NCI-H1930 (cell line): ENCODE data around the gene CYTH4.
A peak's percentile ranks its signal among the peaks of the same experiment; 100 is the strongest.
"Not testable (repeated sequence)": the region's sequence is repeated elsewhere in the genome, so short reads cannot be mapped to it uniquely, and the experiment has no call there.

Experiments used
- DNase-seq, 2 experiments: peaks; one replicate each; lab custom pipeline; 2025; lab: John Stamatoyannopoulos, UW

CYTH4 gene

DNA sequence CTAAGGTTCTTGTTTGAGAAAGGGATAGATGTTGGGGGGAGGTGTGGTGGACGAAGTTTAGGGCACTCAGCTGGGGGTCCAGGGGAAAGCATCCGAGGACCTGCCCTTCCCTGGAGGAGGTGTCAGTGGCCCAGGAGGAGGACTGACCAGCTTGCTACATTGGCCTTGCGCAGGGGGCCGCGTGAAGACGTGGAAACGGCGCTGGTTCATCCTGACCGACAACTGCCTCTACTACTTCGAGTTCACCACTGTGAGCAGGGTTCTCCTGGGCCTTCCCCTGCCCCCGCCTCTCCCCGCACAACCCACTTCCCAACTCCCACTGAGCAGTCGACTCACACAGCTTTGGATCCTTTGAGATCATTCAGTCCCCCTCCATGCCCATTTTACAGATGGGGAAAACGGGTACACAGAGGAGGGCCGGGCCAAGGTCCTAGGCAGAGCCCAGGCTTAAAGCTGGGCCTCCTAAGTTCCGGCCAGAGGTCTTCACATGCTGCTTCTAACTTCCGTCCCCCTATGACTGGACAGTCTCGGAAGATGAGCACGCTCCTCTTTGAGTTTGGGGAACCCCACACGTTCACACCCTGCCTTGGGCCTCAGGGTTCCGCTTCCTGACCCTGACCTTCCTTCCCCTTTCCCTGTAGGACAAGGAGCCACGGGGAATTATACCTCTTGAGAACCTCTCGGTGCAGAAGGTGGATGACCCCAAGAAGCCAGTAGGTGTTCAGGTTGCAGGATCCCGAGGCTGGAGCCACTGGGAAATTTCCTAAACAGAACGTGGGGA, 28.7 kb downstream of the CYTH4 start:
- no peak for DNase-seq

DNA sequence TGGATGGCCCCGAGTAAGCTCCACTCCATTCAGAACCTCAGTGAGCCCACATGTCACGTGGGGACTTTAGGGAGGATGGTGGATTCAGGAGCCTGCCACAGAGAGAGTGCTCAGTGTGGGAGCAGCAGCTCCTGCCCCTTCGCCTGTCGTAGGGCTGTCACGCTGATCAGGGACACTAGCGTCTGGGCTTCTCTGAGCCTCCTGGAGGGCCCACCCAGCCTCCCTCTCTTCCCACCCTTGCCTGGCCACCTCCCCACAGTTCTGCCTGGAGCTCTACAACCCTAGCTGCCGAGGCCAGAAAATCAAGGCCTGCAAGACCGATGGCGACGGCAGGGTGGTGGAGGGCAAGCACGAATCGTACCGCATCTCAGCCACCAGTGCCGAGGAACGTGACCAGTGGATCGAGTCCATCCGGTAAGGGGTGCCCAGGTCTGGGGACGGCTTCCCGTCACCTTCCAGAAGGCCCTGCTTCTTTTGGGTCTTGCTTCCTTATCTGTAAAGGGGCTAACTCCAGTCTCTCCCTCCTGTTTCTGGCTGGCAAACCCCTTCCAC, 29.5 kb downstream of the CYTH4 start:
- no peak for DNase-seq

DNA sequence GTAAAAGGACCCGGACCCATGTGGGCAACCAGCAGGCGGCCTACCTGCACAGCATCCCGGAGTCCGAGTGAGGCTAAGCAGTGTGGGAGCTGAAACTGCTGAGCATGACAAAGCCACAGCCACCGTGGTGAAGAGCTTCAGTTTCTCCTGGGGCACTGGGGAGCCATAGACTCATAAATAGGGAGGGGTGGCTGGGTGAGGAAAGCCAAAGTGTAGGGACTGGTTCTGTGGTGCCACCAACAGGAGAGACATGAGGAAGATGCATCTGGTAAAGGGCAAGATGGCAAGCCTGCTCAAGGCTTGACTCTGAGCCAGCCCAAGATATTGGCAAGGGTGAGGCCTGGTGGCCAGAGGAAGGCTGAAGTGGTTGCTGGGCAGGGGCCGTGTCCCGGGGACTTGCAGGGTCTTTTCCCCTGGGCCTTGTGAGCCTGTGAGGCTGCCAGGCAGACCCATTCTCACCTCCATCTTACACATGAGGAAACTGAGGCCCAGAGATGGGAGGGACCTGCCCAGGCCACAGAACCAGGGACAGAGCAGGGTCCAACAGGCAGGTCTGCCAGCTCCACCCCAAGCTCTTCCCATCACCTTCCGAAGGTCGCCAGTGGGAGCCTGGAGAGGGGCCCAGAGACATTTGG, 30.4 kb downstream of the CYTH4 start:
- DNase-seq, result no peak

DNA sequence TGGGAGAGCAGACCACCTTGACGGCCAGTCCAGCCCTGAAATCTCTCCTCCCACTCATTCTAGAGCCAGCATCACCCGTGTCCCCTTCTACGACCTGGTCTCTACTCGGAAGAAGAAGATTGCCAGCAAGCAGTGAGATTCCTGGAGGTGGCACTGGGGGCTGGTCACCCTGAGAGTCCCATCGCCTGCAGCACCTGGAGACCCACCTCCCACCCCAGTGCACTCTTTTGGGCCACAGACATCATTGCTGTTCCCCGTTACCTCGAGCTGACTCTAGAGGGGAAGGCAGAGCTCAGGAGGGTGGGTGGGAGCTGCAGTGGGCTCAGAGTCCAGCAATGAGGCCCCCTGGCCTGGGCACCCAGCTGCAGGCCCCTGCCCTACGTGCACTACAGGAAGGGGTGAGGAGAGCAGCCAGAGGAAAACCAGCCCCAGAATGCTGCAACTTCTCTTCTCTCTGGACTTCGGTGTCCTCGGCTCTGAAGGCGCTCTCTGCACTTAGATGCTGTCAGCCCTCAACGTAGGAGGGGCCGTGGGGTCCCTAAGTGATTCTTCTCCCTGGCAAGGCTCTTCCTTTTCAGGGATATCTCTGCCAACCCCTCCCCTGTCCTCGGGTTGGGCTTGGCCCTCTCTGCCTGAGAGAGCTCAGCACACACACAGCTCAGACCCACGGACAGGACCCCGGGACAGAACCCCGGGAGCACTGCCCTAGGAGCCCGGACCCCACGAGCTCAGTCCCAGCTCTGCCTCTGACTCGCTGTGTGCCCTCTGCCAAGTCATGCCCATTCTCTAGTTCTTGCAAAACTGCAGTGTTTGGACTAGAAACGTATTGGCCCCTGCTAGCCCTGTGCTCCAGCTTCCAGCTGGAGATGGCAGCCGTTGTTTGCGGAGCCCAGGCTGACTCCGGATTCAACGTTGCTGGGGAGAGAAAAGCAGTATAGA, 31.3 kb downstream of the CYTH4 start:
- DNase-seq, result no peak

DNA sequence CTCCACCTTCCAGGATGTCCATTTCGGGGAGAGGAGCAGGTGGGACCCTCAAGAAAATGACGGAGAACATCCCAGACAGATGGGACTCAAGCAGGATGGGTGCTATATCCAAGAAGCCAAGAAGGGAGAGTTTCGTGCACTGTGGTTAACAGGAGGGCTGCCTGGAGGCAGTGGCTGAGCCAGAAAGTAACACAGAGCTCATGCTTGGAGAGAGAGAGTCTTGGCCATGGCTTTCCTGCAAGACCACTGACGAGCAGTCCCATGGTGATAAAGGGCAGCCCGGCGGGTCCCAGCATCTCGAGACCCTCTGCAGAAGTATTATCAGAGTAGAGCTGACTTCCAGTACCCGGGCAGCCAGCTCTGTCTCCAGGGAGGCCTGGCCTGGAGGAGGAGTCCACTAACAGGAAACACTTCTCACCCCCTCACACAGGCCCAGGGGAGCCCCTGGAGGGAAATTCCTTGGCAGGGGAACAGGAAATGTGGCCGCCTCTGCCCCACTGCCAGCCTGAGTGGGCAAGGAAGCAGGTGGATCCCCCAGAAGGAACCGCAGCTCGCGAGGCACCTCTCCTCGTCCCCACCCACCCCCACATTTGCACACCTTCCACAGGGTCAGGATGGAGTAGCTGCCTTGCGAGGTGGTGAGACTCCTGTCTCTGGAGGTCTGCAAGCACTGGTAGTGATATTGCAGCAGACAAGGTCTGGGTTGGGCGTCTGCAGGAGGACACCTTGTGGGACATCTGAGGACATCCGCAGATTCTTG, 32.2 kb downstream of the CYTH4 start:
- DNase-seq, result no peak

DNA sequence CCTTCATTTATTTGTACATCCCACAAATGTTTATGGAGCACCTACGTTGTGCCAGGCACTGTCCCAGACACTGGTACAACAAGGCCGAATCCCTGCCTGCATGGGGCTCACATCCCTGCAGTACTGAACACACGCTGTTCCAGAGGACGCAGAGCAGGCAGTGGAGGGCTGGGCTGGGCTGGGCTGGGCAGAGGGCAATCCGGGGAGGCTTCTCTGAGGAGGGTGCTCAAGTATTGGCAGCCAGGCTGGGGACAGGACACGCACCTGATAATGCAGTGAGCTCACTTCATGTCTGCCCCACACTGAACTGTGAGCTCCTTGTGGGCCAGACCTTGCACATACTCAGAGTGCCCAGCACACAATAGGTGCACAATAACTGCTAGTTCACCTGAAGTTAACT, 34.1 kb downstream of the CYTH4 start:
- no peak for DNase-seq

DNA sequence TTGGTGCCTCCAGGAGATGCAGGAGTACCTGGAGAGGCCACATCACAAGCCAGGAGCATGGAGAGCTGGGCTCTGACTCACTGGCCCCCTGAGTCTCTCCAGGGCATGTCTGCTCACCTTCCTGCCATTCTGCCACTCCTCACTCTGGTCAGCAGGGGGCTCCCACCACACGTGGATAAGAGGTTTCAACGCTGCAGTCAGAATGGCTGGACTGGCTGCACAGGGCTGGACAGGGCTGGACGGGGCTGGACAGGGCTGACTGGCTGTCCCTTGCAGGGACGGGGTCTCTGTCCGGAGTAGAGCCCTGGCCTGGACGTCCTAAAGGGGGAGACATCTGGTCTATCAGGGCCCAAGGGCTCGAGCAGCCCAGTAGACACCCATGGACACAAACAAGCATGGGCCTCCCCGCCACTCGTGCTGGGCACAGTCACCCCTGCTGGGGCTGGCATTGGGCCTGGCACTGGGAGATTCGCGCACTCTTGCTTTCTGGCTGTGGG, 34.6 kb downstream of the CYTH4 start:
- peak; percentile 60 to 71 for DNase-seq

DNA sequence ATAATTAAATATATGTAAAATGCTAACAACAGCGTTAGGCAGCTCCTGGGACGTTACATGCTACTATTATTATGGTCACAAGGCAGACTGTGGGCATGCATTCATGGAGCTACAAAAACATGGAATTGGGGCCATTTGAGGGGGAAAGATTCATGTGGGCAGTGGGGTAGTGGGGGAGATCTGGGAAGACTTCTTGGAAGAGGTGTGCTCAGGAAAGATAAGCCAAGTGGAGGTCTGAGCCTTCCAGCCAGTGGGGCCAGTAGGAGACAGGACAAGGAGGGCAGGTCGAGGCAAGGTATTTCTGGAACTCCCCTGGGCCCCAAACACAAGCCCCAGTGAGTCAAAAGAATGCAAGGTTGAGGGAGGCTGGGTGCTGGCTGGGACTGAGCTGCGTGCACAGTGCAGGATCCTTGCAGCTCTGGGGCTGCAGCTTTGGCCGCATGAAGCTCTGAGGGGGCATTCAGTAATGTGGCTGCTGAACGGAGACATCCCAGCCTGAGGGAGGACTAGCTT, 35.4 kb downstream of the CYTH4 start:
- DNase-seq, result no peak

DNA sequence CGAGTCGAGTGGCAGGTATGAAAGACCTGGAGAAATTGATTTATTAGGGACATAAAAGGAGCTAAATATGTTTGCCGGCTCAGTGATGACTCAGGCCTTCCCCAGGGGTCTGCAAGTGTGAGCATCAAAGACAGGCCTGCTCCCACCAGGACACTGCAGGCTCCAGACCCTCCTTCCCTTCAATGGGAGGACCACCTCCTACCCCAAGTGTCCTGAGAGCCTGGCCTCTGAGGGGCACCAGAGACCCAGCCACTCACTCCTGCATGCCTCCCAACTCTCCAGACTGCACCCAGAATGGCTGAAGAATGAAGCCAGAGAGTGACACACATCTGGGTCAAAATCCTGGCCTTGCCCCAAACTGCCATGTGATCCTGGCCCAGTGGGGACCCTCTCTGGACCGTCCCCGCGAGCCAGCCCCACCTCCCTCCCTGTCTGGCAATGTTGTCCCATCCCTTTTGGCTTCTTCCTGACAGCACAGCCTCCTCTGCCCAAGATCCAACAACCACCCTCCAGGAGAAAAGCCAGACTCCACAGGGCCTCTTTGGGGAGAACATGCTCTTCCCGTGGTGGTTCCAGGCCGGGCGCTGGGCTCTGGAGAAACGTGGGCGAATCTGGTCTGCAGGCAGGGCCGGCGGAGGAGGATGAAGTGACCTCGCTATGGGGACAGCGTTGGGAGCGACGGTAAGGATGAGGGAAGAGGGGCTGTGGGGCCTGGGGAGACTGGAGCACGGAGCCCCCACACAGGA, 36.2 kb downstream of the CYTH4 start:
- DNase-seq, result no peak

DNA sequence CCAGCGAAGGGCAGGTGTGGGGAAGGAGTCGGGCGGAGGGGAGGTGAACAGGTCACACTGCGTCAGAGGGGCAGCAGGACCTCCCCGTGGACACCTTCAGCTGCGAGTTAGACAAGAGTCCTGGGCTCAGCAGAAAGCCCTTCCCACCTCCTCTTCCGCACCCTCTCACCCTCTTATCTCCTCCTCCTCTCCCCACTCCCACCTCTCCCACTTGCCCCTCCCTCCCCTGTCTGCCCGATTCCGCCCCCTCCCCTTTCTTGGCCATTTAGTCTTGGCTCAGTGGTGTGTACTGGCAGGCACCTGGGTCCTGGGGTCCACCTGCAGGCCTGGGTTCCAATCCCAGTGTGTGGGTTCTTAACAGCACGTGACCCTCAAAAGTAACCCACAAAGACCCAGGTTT, 37.2 kb downstream of the CYTH4 start:
- no peak for DNase-seq

DNA sequence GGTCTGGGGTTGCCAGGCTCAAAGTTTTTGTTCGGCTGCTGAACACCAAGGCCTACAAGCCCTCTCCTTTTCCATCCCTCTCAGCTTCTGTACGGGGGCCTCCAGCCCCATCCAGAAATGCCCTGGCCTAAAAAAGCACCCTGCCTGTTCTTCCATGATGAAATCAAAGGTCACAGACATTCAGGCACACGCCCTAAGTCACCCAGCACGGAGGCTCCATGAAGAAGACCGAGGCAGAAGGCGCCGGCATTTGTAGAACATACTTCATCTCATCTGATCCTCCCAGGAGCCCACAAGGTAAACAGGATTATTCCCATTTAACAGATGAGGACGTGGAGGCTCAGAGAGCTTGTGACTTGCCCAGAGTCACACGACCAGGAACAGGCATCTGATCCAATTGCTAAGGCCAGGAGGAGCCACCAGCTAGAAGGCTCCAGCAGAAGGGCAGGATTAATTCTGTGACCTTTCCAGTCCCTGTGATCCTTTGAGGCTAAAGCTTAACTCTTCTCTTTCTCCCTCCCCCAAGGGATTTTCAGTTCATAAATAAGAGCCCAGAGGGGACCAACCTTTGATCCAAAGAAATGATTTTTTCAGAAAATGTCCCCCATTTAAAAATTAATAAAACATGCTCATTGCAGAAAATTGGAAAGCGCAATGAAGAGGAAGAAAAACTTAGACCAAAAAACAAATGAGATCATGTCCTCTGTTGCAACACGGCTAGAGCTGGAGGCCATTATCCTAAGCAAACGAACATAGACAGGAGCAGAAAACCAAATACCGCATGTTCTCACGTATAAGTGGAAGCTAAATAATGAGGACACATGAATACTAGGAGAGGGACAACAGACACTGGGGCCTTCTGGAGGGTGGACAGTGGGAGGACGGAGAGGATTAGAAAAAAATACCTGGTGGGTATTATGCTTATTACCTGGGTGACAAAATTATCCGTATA, 38.7 kb downstream of the CYTH4 start:
- DNase-seq, result no peak

DNA sequence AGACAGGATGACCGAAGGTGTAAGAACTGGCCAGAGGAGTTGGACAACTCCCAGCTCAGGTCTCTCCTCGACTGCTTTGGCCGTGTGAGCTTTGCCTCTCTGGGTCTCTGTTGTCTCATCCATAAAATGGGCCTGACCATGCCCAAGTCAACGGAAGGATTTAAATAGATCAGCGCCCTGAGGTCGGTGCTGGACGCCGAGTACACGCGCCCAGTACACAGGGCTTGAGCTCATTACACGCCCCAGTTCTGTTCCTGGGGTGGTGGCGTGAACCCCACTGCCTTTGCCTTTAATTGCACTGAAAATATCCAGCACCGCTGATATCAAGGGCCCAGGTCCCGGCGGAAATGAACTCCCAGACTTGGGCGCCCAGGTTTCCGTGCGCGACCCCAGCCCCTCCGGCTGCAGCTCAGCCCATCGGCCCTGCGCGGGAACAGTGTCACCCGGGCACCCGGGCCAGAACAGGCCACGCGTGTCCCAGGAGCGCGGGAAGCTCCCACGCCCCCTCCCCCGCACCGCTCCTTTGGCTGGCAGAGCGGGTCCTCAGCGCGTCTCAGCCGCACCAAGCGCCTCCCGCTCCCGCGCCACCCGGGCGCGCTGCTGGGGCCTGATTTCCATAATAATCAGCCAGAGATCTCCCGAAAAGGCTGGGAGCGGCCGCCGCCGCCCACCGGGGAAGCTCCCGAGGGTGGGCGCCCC, 42.2 kb downstream of the CYTH4 start:
- no peak for DNase-seq

DNA sequence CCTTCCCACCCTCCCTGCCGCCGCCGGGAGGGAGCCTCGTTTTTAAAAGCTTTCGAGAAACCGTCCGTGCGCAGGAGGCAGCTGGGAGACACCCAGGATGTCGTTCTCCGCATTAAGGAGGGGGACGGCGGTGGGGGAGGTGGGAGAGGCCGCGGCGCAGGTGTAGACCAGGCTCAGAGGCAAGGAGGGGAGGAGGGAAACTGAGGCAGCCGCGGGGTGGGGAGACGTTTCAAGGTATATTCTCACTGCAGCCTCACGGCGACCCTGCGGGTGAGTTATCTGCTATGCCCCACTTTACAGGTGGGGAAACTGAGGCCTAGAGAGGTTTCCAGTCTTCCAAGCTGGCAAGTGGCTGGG, 42.7 kb downstream of the CYTH4 start:
- no peak for DNase-seq

DNA sequence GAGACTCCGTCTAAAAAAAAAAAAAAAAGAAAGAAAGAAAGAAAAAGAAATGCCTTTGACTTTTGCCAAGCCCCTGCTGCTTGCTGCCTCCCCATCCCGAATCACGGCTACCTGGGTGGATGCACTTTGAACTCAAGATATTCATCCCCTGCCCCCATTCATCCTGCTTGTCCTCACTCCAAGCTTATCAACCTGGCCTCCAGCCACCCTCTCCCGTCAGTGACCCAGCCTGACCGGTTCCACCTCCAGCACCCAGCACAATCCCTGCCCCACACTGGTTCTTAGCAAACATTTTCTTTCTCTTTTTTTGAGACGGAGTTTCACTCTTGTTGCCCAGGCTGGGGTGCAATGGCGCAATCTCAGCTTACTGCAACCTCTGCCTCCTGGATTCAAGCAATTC, 44.4 kb downstream of the CYTH4 start:
- no peak for DNase-seq

DNA sequence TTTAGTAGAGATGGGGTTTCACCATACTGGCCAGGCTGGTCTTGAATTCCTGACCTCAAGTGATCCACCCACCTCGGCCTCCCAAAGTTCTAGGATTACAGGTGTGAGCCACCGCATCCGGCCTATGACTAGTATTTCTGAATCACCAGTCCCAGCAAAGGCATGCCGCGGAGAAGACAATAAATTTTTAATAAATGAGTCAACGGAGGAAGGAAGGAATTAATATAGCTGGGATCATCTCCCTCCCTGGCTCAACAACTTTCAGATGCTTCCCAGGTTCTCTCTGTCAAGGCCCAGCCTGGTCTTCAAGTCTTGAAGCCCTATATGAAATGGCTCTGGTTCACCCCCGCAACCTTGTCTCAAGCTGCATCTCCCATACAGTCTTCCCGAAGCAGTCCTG, 45.7 kb downstream of the CYTH4 start:
- DNase-seq, result no peak

DNA sequence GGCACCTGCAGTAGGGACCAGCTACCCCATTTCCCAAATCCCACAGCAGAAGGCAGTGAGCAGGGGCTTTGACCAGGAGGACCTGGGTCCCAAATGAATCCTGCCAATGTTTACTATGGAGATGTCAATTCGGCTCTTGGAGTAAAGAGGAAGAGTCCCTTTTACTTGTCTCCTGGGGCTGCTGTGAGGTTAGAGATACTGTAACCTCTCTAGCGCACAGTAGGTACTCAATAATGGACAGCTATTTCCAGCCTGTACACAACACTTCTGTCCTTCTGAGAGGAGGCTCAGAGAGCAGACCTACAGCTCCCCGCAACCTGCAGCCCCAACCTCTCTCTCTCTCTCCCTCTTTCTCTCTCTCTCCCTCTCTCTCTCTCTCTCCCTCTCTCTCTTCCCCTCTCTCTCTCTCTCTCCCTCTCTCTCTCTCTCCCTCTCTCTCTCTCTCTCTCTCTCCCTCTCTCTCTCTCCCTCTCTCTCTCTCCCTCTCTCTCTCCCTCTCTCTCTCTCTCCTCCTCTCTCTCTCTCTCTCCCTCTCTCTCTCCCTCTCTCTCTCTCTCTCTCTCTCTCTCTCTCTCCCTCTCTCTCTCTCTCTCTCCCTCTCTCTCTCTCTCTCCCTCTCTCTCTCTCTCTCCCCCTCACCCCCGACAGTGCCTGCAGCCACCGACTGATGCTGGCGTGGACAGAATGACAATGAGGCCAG, 46.4 kb downstream of the CYTH4 start:
- not testable (repeated sequence) for DNase-seq

DNA sequence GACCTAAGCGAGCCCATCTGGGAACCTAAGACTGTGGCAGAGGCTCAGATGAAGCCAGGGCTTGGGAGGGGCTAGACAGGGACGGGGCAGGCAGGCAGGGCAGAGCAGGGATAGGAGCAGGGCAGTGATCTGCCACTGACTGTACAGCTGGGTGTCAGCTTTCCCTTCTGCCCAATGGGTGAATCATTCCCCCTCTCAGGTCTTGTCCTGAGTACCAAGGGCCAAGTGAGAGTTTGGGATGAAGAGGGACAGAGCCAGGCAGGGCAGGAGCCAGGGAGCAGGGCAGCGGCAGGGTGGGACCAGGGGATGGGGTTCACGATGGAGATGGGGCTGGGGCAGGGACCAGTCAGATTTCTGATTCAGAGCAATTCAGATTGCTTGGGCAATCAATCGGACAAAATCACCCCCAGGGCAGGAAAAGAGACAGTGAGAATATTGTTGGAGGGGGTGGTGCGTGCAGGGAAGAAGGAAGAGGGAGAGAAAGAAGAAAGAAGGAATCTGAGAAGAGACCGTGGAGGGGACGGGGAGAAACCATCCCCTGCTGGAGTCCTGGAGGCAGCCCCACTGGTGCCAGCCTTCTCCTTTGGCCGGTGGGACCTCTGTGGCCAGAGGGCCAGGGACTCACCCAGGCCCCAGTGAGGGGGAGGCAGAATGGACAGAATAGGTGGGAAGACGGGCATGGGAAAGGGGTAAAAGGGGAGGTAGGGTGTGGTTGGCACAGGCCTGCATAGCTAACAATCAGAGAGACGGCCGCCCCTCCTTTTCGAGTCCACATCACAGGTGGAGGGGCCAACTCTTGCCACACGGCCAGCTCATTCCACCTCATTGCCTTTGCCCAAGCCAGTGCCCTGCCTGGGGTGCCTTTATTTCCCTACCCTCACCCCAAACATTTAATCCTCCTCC, 47.2 kb downstream of the CYTH4 start:
- no peak for DNase-seq
